HG03439 (cell line): ENCODE results near the gene GAS6.

Experiments
- ATAC-seq: cut with Tn5 transposase; IDR thresholded peaks from one replicate; pipeline ENCODE4 v1.9.1; 2021; ENCODE audit warnings: mild to moderate bottlenecking, moderate library complexity; ENCODE audit not compliant: unreplicated experiment

Gene GAS6

DNA sequence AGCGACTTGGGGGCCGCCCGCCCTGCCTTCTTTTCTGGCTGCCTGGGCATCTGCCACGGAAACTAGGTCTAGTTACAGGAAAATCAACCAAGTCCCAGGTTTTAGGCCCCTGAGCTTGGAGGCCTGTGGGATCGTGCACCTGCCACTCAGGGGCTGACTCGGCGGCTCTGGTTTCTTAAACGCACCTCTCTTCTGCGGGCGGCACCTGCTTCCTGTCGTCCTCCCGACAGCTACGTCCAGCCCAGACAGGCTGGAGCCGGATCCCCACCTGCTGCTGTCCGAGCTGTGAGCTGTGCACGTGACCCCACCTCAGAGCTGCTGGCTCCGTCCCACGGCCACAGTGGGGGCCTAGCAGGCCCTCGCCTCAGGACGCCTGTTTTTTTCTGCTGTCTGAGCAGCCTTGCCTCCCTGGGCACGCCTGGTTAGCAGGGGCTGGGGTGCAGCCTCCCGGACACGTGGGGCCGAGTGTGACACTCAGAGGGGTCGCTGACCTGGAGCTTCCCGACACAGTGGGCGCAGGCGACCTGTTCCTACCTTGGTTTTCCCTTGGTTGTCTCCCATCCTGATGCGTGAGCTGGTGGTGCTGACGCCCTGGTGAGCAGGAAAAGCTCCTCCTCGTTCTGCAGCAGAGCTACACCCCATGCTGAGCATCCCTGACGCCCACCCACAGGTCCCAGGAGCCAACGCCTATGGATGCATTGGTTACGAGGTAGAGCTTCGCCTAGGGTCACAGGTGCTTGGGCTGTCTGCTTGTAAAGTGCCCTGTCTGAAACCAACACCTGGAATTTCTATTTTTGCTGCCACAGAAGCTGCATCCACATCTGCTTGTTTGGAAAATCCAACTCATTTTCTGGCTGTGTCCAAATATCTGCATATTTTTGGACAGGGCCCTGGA is 87.4 kb downstream of the GAS6 start:
- ATAC-seq, result no peak

- no peak for ATAC-seq
Measured at GRCh38 chr13:113775451-113776145, 88.3 kb downstream of the GAS6 start.

DNA sequence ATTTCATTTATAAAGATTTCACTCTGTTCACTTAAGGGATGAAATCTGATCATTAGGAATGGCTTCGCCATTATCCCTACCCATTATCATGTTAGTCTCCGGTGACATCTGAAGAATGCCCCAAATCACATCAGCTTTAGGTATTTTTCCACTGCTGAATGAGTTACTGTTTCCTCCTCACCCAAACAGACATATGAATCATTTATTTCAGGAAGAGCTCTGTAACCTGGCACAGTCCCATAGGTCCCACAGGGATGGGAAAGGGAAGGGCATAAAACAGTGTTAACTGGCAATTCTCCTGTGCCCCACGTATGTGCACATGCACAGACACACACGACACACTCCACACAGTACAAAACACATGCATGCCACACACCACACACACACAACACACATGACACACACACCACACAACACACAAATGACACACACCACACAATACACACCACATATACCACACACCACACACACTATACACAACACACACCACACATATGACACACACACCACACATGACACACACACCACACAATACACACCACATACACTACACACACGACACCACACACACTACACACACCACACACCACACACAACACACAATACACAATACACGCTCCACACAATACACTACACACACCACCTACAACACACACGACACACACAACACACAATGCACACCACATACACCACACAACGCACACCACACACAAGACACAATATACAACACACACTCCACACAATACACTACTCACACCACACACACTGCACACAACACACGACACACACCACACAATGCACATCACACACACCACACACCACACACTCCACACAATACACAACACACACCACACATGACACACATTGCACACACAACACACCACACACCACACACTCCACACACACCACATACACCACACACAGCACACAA is 89.4 kb downstream of the GAS6 start:
- ATAC-seq, result no peak

GRCh38 chr13:113771709-113772331 is 92.1 kb downstream of the GAS6 start:
- ATAC-seq, result no peak

GRCh38 chr13:113770937-113771336 is 92.9 kb downstream of the GAS6 start:
- ATAC-seq, result no peak
